HL-60 (cell line): Measurements from ENCODE around the gene MME.

Experiments used
- DNase-seq, 2 experiments: peaks; one replicate each; pipeline ENCODE4 v3.0.0-alpha.2; 2010 to 2020; ENCODE audit warnings: low read depth in 1 of 2, low spot score in 1 of 2
- H3K27ac ChIP-seq: fragments of 250-450 bp; sonication (Bioruptor Pico); replicated peaks from 2 replicates; pipeline ENCODE4 v1.5.1; 2020; ENCODE audit warnings: mild to moderate bottlenecking, moderate library complexity
- H3K27me3 ChIP-seq: fragments of 250-450 bp; sonication (Bioruptor Pico); 2 replicates; pipeline ENCODE4 v1.5.1; 2021; ENCODE audit warnings: mild to moderate bottlenecking, moderate library complexity; ENCODE audit not compliant: insufficient read depth, poor library complexity, severe bottlenecking
- H3K4me3 ChIP-seq: replicated peaks from 2 replicates; pipeline ENCODE4 v1.5.1; 2011; ENCODE audit warnings: mild to moderate bottlenecking, control low read depth, low read length; ENCODE audit not compliant: insufficient read depth
- CTCF ChIP-seq: IDR thresholded peaks from one replicate; pipeline ENCODE4 v1.5.1; 2011; ENCODE audit warnings: low read length, control low read depth, inconsistent platforms; ENCODE audit not compliant: insufficient read depth
- GABPA ChIP-seq: IDR thresholded peaks from 2 replicates; pipeline ENCODE4 v1.6.1; 2012; ENCODE audit warnings: low read depth
- POLR2AphosphoS5 ChIP-seq: IDR thresholded peaks from 2 replicates; pipeline ENCODE4 v1.6.1; 2012; ENCODE audit warnings: low read depth
- REST ChIP-seq: IDR thresholded peaks from 2 replicates; pipeline ENCODE4 v1.6.1; 2012; ENCODE audit warnings: low read depth; ENCODE audit not compliant: insufficient replicate concordance
- SPI1 ChIP-seq: IDR thresholded peaks from 2 replicates; pipeline ENCODE4 v1.6.1; 2012; ENCODE audit warnings: low read depth, mild to moderate bottlenecking, borderline replicate concordance

The MME gene

GRCh38 chr3:155096303-155097008 is 16.3 kb downstream of the MME start:
- TF ChIP-seq POLR2AphosphoS5 (no peak), REST (no peak), CTCF (no peak), GABPA (no peak), SPI1 (no peak)
- no peak overlapping the region for H3K4me3 ChIP-seq
- no peaks in the 10 kb centered on the region for H3K27me3 ChIP-seq
- no peak for DNase-seq
- H3K27ac ChIP-seq: no peak overlapping the region

DNA sequence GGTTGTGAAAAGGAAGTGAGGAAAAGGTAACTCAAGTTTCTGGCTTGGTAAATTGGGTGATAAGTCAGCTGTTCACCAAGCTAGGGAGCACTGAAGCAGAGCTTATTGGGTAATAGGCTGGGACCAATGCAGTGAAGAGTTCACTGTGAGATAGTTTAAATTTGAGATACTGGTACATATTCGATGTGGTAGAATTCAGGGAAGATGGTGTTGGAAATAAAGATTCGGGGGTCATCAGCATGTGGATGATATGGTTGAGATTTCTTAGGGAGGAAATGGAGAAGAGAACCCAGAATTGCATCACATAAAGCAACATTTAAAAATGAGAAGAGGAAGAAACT is 16.9 kb downstream of the MME start:
- H3K27me3 ChIP-seq: no peaks in the 10 kb centered on the region
- H3K27ac ChIP-seq: no peak overlapping the region
- DNase-seq: no peak
- no peak overlapping the region for H3K4me3 ChIP-seq
- TF ChIP-seq CTCF (no peak), REST (no peak), POLR2AphosphoS5 (no peak), SPI1 (peak; percentile 46; the same call in 1 of the 2 replicates)

- Histone ChIP-seq H3K27me3 (no peaks in the 10 kb centered on the region), H3K4me3 (no peak overlapping the region), H3K27ac (no peak overlapping the region)
- TF ChIP-seq REST (no peak), GABPA (no peak), SPI1 (no peak), CTCF (no peak), POLR2AphosphoS5 (no peak)
- no peak for DNase-seq
These were observed 21.3 kb downstream of the MME start for GRCh38 chr3:155101398-155101797.
